Testis (tissue), 2 donors: ENCODE results near the gene RFT1.

ENCODE experiments used
- POLR2A ChIP-seq: fragments of 450-650 bp; IDR thresholded peaks from one replicate; pipeline ENCODE4 v1.6.1; 2017; ENCODE audit warnings: antibody characterized with exemption, mild to moderate bottlenecking, moderate library complexity
- TF ChIP-seq, protein P1 (sequence below), 3 experiments: fragments of 450-650 bp in 2 of 3; fragments of 200-600 bp in 1 of 3; sonication (generic) in 1 of 3; IDR thresholded peaks; one replicate each; pipeline ENCODE4 v1.5.1; 2016 to 2019; ENCODE audit warnings: antibody characterized with exemption in 3 of 3, mild to moderate bottlenecking in 2 of 3, moderate library complexity in 1 of 3

DNA sequence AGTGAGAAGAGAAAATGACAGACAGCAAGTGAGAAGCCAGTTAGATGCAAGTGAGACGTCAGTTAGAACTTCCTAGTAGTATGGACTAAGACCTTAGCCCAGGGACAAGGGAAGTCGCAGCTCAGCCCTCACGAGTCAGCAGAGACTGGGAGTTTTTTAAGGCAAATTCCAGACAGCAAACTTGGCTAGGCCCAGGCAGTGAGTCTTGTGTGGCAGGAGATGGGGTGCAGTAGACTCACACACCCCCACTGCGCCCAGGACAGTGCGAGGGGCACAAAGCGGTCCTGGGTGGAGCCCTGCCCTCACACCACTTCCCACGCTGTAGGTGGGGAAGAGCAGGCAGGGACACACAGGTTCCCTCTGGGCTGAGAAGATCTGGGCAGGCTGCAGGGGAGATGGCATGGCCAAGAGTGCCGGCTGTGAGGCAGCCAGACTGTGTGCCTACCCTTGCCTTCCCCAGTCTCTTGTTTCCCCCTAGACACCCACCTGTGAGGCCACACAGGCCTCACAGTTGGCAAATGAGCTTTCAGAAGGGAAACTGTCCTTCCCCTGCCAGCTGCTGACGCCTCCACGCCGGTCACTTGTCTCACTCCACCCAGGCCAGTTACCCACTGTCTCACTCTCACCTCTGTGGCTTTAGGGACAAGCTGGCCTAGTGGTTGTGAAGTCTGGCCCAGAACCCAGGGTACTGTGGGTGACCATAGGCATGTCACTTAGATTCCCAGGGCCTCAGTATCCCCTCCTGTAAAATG, 17.1 kb upstream of the RFT1 start:
- TF ChIP-seq, protein P1, sequence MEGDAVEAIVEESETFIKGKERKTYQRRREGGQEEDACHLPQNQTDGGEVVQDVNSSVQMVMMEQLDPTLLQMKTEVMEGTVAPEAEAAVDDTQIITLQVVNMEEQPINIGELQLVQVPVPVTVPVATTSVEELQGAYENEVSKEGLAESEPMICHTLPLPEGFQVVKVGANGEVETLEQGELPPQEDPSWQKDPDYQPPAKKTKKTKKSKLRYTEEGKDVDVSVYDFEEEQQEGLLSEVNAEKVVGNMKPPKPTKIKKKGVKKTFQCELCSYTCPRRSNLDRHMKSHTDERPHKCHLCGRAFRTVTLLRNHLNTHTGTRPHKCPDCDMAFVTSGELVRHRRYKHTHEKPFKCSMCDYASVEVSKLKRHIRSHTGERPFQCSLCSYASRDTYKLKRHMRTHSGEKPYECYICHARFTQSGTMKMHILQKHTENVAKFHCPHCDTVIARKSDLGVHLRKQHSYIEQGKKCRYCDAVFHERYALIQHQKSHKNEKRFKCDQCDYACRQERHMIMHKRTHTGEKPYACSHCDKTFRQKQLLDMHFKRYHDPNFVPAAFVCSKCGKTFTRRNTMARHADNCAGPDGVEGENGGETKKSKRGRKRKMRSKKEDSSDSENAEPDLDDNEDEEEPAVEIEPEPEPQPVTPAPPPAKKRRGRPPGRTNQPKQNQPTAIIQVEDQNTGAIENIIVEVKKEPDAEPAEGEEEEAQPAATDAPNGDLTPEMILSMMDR (IDR thresholded peaks at IDR 0.05): no peak
- no peak for TF ChIP-seq POLR2A
